K562 (cell line): ENCODE data around the gene GYPC. TPM values are rescaled to one million over a fixed set of nuclear protein-coding genes. Genes with fewer than 3 reads are reported as not detected.

Source experiments
- ATAC-seq: fragments of 200-7000 bp; cut with Tn5 transposase; 3 replicates; pipeline ENCODE4 v1.9.1; 2020; ENCODE audit warnings: moderate library complexity
- BruUV-seq: library from RNA; stranded (reverse); fragments of 400-500 nt; replicated peaks from 2 replicates; lab custom pipeline; 2021; lab: Mats Ljungman, UMichigan
- CTCF ChIA-PET: fragments of 300-600 bp; formaldehyde crosslinking; extraction: SDS; loops from one replicate; lab custom pipeline; 2021; ENCODE audit warnings: low intra/inter-chr PET ratio; lab: Yijun Ruan, JAX
- POLR2A ChIA-PET: fragments of 300-600, 350-650 bp; sonication (Branson Sonifier 250); formaldehyde crosslinking; extraction: SDS; loops from one replicate; lab custom pipeline; 2021; ENCODE audit warnings: antibody characterized with exemption, inconsistent platforms; lab: Yijun Ruan, JAX
- DNase-seq, 4 experiments: peaks; one replicate each; pipeline versions ENCODE4 v3.0.0 to v3.0.0-alpha.2; 2011 to 2018; ENCODE audit warnings: low spot score in 3 of 4, mixed read lengths in 3 of 4; ENCODE audit errors: extremely low read depth in 1 of 4
- FAIRE-seq: peaks from 2 replicates; lab custom pipeline; 2011; peaks lifted over from hg19 to GRCh38; lab: Jason Lieb, UNC
- H2AFZ ChIP-seq: 2 replicates; pipeline ENCODE4 v1.6.0; 2011; ENCODE audit warnings: low read depth, low read length, control low read depth, inconsistent platforms
- H3K27ac ChIP-seq: fragments of 200-600 bp; 3 replicates; pipeline ENCODE4 v1.8.0; 2011; ENCODE audit warnings: low read depth, mild to moderate bottlenecking, control low read depth, inconsistent platforms, low read length, moderate library complexity, mixed read lengths; ENCODE audit errors: extremely low read depth
- H3K27me3 ChIP-seq, 2 experiments: fragments of 300-600 bp in 1 of 2; 2 replicates in 1 of 2; 3 replicates in 1 of 2; pipeline versions ENCODE4 v1.6.0 to v1.8.0; 2011; ENCODE audit warnings: inconsistent platforms in 2 of 2, low read length in 2 of 2, mild to moderate bottlenecking in 1 of 2, mixed read lengths in 1 of 2, moderate library complexity in 1 of 2; ENCODE audit not compliant: control insufficient read depth in 2 of 2, insufficient read depth in 2 of 2
- H3K36me3 ChIP-seq: fragments of 300-600 bp; 3 replicates; pipeline ENCODE4 v1.8.0; 2011; ENCODE audit warnings: mild to moderate bottlenecking, low read length, inconsistent platforms; ENCODE audit not compliant: control insufficient read depth, insufficient read depth
- H3K4me1 ChIP-seq, 2 experiments: fragments of 200-600 bp in 1 of 2; replicated peaks in 1 of 2; 2 replicates in 1 of 2; 3 replicates in 1 of 2; pipeline versions ENCODE4 v1.5.1 to v1.8.0; 2011; ENCODE audit warnings: inconsistent platforms in 2 of 2, low read length in 2 of 2, mild to moderate bottlenecking in 1 of 2, mixed read lengths in 1 of 2, moderate library complexity in 1 of 2; ENCODE audit not compliant: control insufficient read depth in 2 of 2, insufficient read depth in 2 of 2
- H3K4me2 ChIP-seq: 2 replicates; pipeline ENCODE4 v1.6.1; 2011; ENCODE audit warnings: low read length, control low read depth, inconsistent platforms, mixed read lengths; ENCODE audit not compliant: insufficient read depth
- H3K4me3 ChIP-seq: fragments of 200-600 bp; sonication (generic), shearing (Covaris generic); 2 replicates; pipeline ENCODE4 v1.5.1; 2016; ENCODE audit warnings: control low read depth, inconsistent platforms
- H3K79me2 ChIP-seq: fragments of 200-600 bp; 3 replicates; pipeline ENCODE4 v1.8.0; 2011; ENCODE audit warnings: low read length, inconsistent platforms; ENCODE audit not compliant: control insufficient read depth, insufficient read depth
- H3K9ac ChIP-seq, 2 experiments: 2 replicates each; pipeline versions ENCODE4 v1.6.0 to v1.6.1; 2011; ENCODE audit warnings: low read depth in 2 of 2, low read length in 2 of 2, control low read depth in 1 of 2, inconsistent platforms in 1 of 2, mild to moderate bottlenecking in 1 of 2, mixed read lengths in 1 of 2; ENCODE audit not compliant: insufficient read depth in 1 of 2
- H3K9me1 ChIP-seq: one replicate; pipeline ENCODE4 v1.6.0; 2011; ENCODE audit warnings: inconsistent platforms, mild to moderate bottlenecking, low read length, moderate library complexity; ENCODE audit not compliant: control insufficient read depth, insufficient read depth
- H3K9me3 ChIP-seq: replicated peaks from 2 replicates; pipeline ENCODE4 v1.5.1; 2011; ENCODE audit warnings: low read depth, low read length, inconsistent platforms; ENCODE audit not compliant: control insufficient read depth, insufficient read depth
- H4K20me1 ChIP-seq: replicated peaks from 2 replicates; pipeline ENCODE4 v1.6.1; 2011; ENCODE audit warnings: low read length, inconsistent platforms, mixed read lengths; ENCODE audit not compliant: control insufficient read depth, insufficient read depth
- CBX2 ChIP-seq: fragments of 200-600 bp; sonication (generic); IDR thresholded peaks from one replicate; pipeline ENCODE4 v1.6.1; 2012; ENCODE audit warnings: mild to moderate bottlenecking, low read length, inconsistent platforms; ENCODE audit not compliant: insufficient read depth, poor library complexity, severe bottlenecking
- KLF10 ChIP-seq: fragments of 250-450 bp; sonication (Bioruptor Pico); IDR thresholded peaks from 2 replicates; pipeline ENCODE4 v1.6.1; 2021; ENCODE audit warnings: matching md5 sums
- PRMT5 ChIP-seq: sonication (generic); formaldehyde crosslinking; IDR thresholded peaks from 2 replicates; pipeline ENCODE4 v1.5.0; 2020; ENCODE audit warnings: missing genetic modification reagents
- YY1 ChIP-seq, 3 experiments: IDR thresholded peaks; 2 replicates each; pipeline ENCODE4 v1.6.1; 2011; ENCODE audit warnings: low read length in 2 of 3, mild to moderate bottlenecking in 2 of 3, moderate library complexity in 2 of 3, borderline replicate concordance in 1 of 3, control low read depth in 1 of 3, low read depth in 1 of 3; ENCODE audit not compliant: insufficient read depth in 3 of 3, insufficient replicate concordance in 2 of 3, control insufficient read depth in 1 of 3, insufficient read length in 1 of 3; ENCODE audit errors: extremely low read depth in 1 of 3
- WGBS: fragments of 100-300 bp; shearing (Covaris generic); methylation state at CpG from one replicate; pipeline ENCODE4 v1.1.6; 2016; ENCODE audit warnings: low coverage, mixed read lengths; ENCODE audit not compliant: insufficient coverage; ENCODE audit errors: missing lambda C conversion rate; 5-methylcytosine and 5-hydroxymethylcytosine counted together
- in situ Hi-C: fragments of 300-500 bp; cut with MboI; formaldehyde crosslinking; loops from 4 replicates; pipeline ENCODE4 v1.15.0; 2018; ENCODE audit warnings: inconsistent platforms, mixed read lengths
- intact Hi-C: fragments of 100-400 bp; cut with micrococcal nuclease; formaldehyde crosslinking; loops from 2 replicates; pipeline ENCODE4 v1.14.2; 2022
- polyA plus RNA-seq, 8 experiments: library from polyadenylated mRNA; depleted of rRNA in 4 of 8; stranded (reverse) in 5 of 8; unstranded in 3 of 8; fragments of >200 nt; fragmentation: Nextera tagmentation in 2 of 8; fragmentation: Illumina TruSeq in 1 of 8; extraction: Ambion mirVana in 2 of 8; extraction: Trizol in 1 of 8; gene quantifications; 2 replicates each; pipeline versions ENCODE4 v1.2.1 to v1.2.3, GENCODE V29; 2011 to 2014; ENCODE audit warnings: inconsistent platforms in 1 of 8, missing spikeins in 1 of 8
- total RNA-seq, 7 experiments: library from RNA; depleted of rRNA in 6 of 7; stranded (reverse); fragments of >200 nt in 6 of 7; fragmentation: Illumina TruSeq in 2 of 7; extraction: Trizol in 2 of 7; gene quantifications; 2 replicates each; pipeline versions ENCODE4 v1.2.1 to v1.2.3, GENCODE V29; 2011 to 2021; ENCODE audit warnings: low replicate concordance in 1 of 7

Gene GYPC
- total and polyA plus RNA-seq, 9 of the 15 experiments (the other 6 are each of a cell fraction or from before 2014, with no cell fraction given), result 50.6 to 282 (median 194) TPM

DNA sequence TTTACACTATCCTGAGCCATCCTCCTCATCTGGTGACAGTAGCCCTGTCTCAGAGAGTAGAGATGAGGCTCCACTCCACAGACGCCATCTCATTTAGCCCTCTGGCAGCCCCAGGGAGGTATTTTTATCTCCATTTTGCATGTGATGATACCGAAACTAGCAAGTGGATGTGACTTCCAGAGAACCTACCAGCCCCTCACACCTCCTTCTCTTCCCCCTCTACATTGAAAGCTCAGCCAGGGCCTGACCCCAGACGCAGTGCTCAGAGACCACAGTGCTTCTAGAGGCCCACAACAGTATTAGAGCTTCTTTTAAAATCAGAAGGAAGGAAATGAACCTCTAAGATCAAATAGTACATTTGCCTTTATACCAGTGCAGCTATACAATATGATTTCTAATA is 8.3 kb downstream of the GYPC start:
- no peak for DNase-seq
- intact Hi-C loops, result no loop called here
- TF ChIP-seq PRMT5, result no peak
- peak in 2 of 3 experiments; percentile 30 to 50 for TF ChIP-seq YY1 (IDR thresholded peaks at IDR 0.05; ENCODE audit: borderline replicate concordance in 1 of 3, control insufficient read depth in 1 of 3, extremely low read depth in 1 of 3, insufficient read depth in 3 of 3, insufficient read length in 1 of 3, insufficient replicate concordance in 2 of 3, low read depth in 1 of 3, low read length in 2 of 3)
- TF ChIP-seq KLF10 (CRISPR knock-in tag), result no peak
- TF ChIP-seq CBX2, result no peak
- CTCF ChIA-PET, result no interaction called here
- Histone ChIP-seq H4K20me1 (peaks cover 40% of the 10 kb centered on the region), H3K9me1 (peaks cover 9% of the 10 kb centered on the region), H2AFZ (no peak overlapping the region), H3K4me2 (peak overlapping the region; percentile 34; the same call in 1 of the 2 replicates), H3K4me3 (no peak overlapping the region), H3K9me3 (no peaks in the 10 kb centered on the region), H3K9ac (peak overlapping the region in 1 of 2 experiments; percentile 87; a peak in 1 of 4 replicates), H3K36me3 (peaks cover 89% of the 10 kb centered on the region), H3K79me2 (peaks cover 99% of the 10 kb centered on the region), H3K27ac (peak overlapping the region; percentile 1; the same call in 2 of the 3 replicates), H3K4me1 (peaks cover 65 to 69% of the 10 kb centered on the region in 2 experiments), H3K27me3 (no peaks in the 10 kb centered on the region)
- FAIRE-seq, result peak; percentile 37
- peak; percentile 20 for ATAC-seq
- no TSS peak for BruUV-seq
- in situ Hi-C loops, result no loop called here
- 28% methylated on average over 3 of the region's 3 CpGs for WGBS
- POLR2A ChIA-PET, result interaction anchor here (1.0 to 2.1 kb wide), 2 partner anchors 10 to 49 kb away, joined by 3 to 10 read pairs; no protein-coding TSS in a partner anchor
